HepG2 (cell line): Measurements from ENCODE around the gene ZWILCH. TPM values are rescaled to one million over a fixed set of nuclear protein-coding genes. Genes with fewer than 3 reads are reported as not detected.
A peak's percentile ranks its signal among the peaks of the same experiment; 100 is the strongest.

ENCODE experiments used
- DDIT3 ChIP-seq: sonication (generic); formaldehyde crosslinking; IDR thresholded peaks from 2 replicates; pipeline ENCODE4 v1.4.0; 2020; ENCODE audit warnings: mild to moderate bottlenecking, missing genetic modification reagents
- ETS1 ChIP-seq: sonication (generic); formaldehyde crosslinking; IDR thresholded peaks from 2 replicates; pipeline ENCODE4 v1.4.0; 2020; ENCODE audit warnings: missing genetic modification reagents
- HMG20B ChIP-seq: conservative IDR thresholded peaks from 2 replicates; pipeline ENCODE4 v1.6.1; 2016; ENCODE audit warnings: missing genetic modification reagents, missing compliant biosample characterization
- ISX ChIP-seq: sonication (generic); formaldehyde crosslinking; conservative IDR thresholded peaks from 2 replicates; pipeline ENCODE4 v1.5.0; 2020; ENCODE audit warnings: missing genetic modification reagents
- MYNN ChIP-seq: sonication (generic); formaldehyde crosslinking; IDR thresholded peaks from 2 replicates; pipeline ENCODE4 v1.4.0; 2020; ENCODE audit warnings: mild to moderate bottlenecking, low read depth, missing genetic modification reagents
- POGZ ChIP-seq: sonication (generic); formaldehyde crosslinking; IDR thresholded peaks from 2 replicates; pipeline ENCODE4 v1.4.0; 2020; ENCODE audit warnings: mild to moderate bottlenecking, missing genetic modification reagents
- RARA ChIP-seq: IDR thresholded peaks from 2 replicates; pipeline ENCODE4 v1.6.1; 2016; ENCODE audit warnings: missing genetic modification reagents, missing compliant biosample characterization
- TSC22D2 ChIP-seq: sonication (generic); formaldehyde crosslinking; IDR thresholded peaks from 2 replicates; pipeline ENCODE4 v1.5.1; 2020; ENCODE audit warnings: missing genetic modification reagents, mild to moderate bottlenecking, borderline replicate concordance
- ZNF260 ChIP-seq: sonication (generic); formaldehyde crosslinking; IDR thresholded peaks from 2 replicates; pipeline ENCODE4 v1.4.0; 2020; ENCODE audit warnings: missing genetic modification reagents, low read depth, mild to moderate bottlenecking, borderline replicate concordance
- ZNF264 ChIP-seq: sonication (generic); formaldehyde crosslinking; IDR thresholded peaks from 2 replicates; pipeline ENCODE4 v1.4.0; 2020; ENCODE audit warnings: missing genetic modification reagents
- ZNF280D ChIP-seq: sonication (generic); formaldehyde crosslinking; IDR thresholded peaks from 2 replicates; pipeline ENCODE4 v1.5.1; 2020; ENCODE audit warnings: mild to moderate bottlenecking, missing genetic modification reagents
- polyA plus RNA-seq, 8 experiments: library from polyadenylated mRNA; depleted of rRNA in 3 of 8; stranded (reverse) in 7 of 8; unstranded in 1 of 8; fragments of >200 nt; fragmentation: Illumina TruSeq in 4 of 8; extraction: Trizol in 4 of 8; gene quantifications; 2 replicates each; pipeline versions ENCODE4 v1.2.1 to v1.2.3, GENCODE V29; 2011 to 2016; ENCODE audit warnings: low read depth in 4 of 8, missing spikeins in 1 of 8, mixed read lengths in 1 of 8; ENCODE audit not compliant: insufficient read depth in 1 of 8
- total RNA-seq, 5 experiments: library from RNA; depleted of rRNA; stranded (reverse); fragments of >200 nt; fragmentation: Illumina TruSeq; extraction: Trizol; gene quantifications; 2 replicates each; pipeline ENCODE4 v1.2.3, GENCODE V29; 2016; ENCODE audit warnings: low read depth in 1 of 5

The ZWILCH gene
- total and polyA plus RNA-seq, 2 of the 13 experiments (the other 11 are each of a cell fraction or from before 2014, with no cell fraction given): 9.5 to 27.8 TPM

- TF ChIP-seq ZNF280D (CRISPR knock-in tag): no peak
- TF ChIP-seq RARA: peak; percentile 27; the same call in 1 of the 2 replicates
- no peak for TF ChIP-seq ETS1 (CRISPR knock-in tag)
- no peak for TF ChIP-seq ISX (CRISPR knock-in tag)
- TF ChIP-seq ZNF264 (CRISPR knock-in tag): no peak
- TF ChIP-seq MYNN (CRISPR knock-in tag): peak; percentile 71; the same call in 1 of the 2 replicates
- TF ChIP-seq POGZ: peak; percentile 51; the same call in 1 of the 2 replicates
- peak; percentile 32; the same call in 1 of the 2 replicates for TF ChIP-seq TSC22D2
- no peak for TF ChIP-seq ZNF260 (CRISPR knock-in tag)
- TF ChIP-seq DDIT3 (CRISPR knock-in tag): no peak
- 0 out of 2 replicates have a peak, but pooled peaks have one; percentile 14 for TF ChIP-seq HMG20B (CRISPR knock-in tag)
- TF ChIP-seq, all 625 proteins: peak for 205
Observed at GRCh38 chr15:66504563-66505429, at the start of gene ZWILCH, which contains the start of gene RPL4 (continued).
